Measurements from ENCODE around the gene GLI2.

DNA sequence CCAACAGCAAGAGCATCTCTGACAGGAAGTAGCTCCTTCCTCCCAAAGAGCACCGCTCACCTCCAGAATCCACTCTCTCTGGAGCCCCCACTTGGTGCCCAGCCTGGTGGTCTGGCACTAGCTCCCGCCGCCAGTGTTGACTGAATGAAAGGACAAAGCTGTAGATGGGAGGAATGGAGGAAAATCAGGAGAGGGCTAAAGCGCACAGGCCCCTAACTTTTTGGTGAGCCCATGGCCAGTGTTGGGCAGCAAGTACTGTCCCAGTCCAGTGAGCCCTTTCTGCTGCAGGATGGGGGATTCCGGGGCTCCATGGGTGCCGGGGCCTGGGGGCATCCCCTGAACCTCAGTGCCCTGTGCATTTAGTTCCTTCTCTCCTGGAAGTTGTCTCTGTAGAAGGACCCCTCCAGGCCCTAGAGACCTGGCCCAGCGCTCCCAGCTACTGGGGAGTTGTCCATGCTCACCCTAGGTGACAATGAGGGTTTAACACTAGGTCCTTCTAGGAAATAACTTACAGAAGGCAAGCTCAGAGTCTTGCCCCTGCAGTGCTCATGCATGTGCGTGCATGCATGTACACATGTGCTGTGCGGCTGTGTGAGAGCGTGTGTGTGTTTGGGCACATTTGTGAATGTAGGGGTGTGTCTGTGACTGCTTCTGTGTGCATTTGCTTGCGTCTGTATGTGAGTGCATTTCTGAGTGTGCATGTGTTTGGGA, 33.6 kb downstream of the GLI2 start:
- TF ChIP-seq, protein P1, sequence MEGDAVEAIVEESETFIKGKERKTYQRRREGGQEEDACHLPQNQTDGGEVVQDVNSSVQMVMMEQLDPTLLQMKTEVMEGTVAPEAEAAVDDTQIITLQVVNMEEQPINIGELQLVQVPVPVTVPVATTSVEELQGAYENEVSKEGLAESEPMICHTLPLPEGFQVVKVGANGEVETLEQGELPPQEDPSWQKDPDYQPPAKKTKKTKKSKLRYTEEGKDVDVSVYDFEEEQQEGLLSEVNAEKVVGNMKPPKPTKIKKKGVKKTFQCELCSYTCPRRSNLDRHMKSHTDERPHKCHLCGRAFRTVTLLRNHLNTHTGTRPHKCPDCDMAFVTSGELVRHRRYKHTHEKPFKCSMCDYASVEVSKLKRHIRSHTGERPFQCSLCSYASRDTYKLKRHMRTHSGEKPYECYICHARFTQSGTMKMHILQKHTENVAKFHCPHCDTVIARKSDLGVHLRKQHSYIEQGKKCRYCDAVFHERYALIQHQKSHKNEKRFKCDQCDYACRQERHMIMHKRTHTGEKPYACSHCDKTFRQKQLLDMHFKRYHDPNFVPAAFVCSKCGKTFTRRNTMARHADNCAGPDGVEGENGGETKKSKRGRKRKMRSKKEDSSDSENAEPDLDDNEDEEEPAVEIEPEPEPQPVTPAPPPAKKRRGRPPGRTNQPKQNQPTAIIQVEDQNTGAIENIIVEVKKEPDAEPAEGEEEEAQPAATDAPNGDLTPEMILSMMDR (IDR thresholded peaks at IDR 0.05; ENCODE audit: insufficient read depth, low read depth, low read length) = no peak
- TF ChIP-seq EZH2 (IDR thresholded peaks at IDR 0.05; ENCODE audit: insufficient read depth, low read length) = no peak

All from astrocyte (in vitro differentiated cells and primary cell).